ENCODE measurements around the gene SRM.
"Not testable (repeated sequence)": the region's sequence is repeated elsewhere in the genome, so short reads cannot be mapped to it uniquely, and the experiment has no call there.

The SRM gene

GRCh38 chr1:11019971-11020370 lies 39.8 kb downstream of the SRM start:
- no peak overlapping the region for H3K9ac ChIP-seq
- H2AFZ ChIP-seq: no peak overlapping the region
- no peak overlapping the region for H3K4me3 ChIP-seq (ENCODE audit: low read depth, low read length)
- H3K4me2 ChIP-seq (ENCODE audit: low read length): no peak overlapping the region
- H3K4me1 ChIP-seq: no peaks in the 10 kb centered on the region
- no peaks in the 10 kb centered on the region for H3K27me3 ChIP-seq (ENCODE audit: control insufficient read depth, insufficient read depth, low read length)
- no peak overlapping the region for H3K27ac ChIP-seq
- no peaks in the 10 kb centered on the region for H3K79me2 ChIP-seq
- H3K36me3 ChIP-seq (ENCODE audit: control insufficient read depth, insufficient read depth, low read length): no peaks in the 10 kb centered on the region
- H3K9me3 ChIP-seq (ENCODE audit: control insufficient read depth, low read length): no peaks in the 10 kb centered on the region
- TF ChIP-seq, protein P1, sequence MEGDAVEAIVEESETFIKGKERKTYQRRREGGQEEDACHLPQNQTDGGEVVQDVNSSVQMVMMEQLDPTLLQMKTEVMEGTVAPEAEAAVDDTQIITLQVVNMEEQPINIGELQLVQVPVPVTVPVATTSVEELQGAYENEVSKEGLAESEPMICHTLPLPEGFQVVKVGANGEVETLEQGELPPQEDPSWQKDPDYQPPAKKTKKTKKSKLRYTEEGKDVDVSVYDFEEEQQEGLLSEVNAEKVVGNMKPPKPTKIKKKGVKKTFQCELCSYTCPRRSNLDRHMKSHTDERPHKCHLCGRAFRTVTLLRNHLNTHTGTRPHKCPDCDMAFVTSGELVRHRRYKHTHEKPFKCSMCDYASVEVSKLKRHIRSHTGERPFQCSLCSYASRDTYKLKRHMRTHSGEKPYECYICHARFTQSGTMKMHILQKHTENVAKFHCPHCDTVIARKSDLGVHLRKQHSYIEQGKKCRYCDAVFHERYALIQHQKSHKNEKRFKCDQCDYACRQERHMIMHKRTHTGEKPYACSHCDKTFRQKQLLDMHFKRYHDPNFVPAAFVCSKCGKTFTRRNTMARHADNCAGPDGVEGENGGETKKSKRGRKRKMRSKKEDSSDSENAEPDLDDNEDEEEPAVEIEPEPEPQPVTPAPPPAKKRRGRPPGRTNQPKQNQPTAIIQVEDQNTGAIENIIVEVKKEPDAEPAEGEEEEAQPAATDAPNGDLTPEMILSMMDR (IDR thresholded peaks at IDR 0.05): no peak

DNA sequence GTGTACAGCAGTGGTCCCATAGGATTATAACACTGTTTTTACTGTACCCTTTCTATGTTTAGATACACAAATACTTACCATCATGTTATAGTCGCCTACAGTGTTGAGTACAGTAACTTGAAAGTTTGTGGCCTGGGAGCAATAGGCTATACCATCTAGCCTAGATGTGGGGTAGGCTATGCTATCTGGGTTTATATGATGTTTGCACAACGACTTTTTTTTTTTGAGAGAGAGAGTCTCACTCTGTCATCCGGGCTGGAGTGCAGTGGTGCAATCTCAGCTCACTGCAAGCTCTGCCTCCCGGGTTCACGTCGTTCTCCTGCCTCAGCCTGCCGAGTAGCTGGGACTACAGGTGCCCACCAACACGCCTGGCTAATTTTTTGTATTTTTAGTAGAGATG lies 40.5 kb downstream of the SRM start:
- not testable (repeated sequence) for H3K27me3 ChIP-seq (ENCODE audit: control insufficient read depth, insufficient read depth, low read length); H3K79me2 ChIP-seq; H3K9me3 ChIP-seq (ENCODE audit: control insufficient read depth, low read length); H3K4me3 ChIP-seq (ENCODE audit: low read depth, low read length); H3K27ac ChIP-seq; H3K4me1 ChIP-seq; H3K9ac ChIP-seq; H3K36me3 ChIP-seq (ENCODE audit: control insufficient read depth, insufficient read depth, low read length); H2AFZ ChIP-seq; H3K4me2 ChIP-seq (ENCODE audit: low read length)

- Histone ChIP-seq H3K36me3 (ENCODE audit: control insufficient read depth, insufficient read depth, low read length) (no peaks in the 10 kb centered on the region), H3K4me1 (peaks cover 13% of the 10 kb centered on the region), H3K27ac (peak overlapping the region; percentile 96), H3K4me3 (ENCODE audit: low read depth, low read length) (peak overlapping the region; percentile 95), H3K79me2 (peaks cover 19% of the 10 kb centered on the region), H3K9me3 (ENCODE audit: control insufficient read depth, low read length) (no peaks in the 10 kb centered on the region), H3K9ac (peak overlapping the region; percentile 87), H3K27me3 (ENCODE audit: control insufficient read depth, insufficient read depth, low read length) (no peaks in the 10 kb centered on the region), H3K4me2 (ENCODE audit: low read length) (peak overlapping the region; percentile 88), H2AFZ (peak overlapping the region; percentile 95)
- TF ChIP-seq, protein P1 (IDR thresholded peaks at IDR 0.05): no peak
Observed at GRCh38 chr1:11013160-11013531, 46.7 kb downstream of the SRM start.

GRCh38 chr1:11012260-11013159 lies 47.3 kb downstream of the SRM start, which contains the start of gene TARDBP:
TSS of gene TARDBP (plus strand) at chr1:11012654. CDS start at chr1:11013728, 1,074 bp downstream.
- Histone ChIP-seq H3K9me3 (ENCODE audit: control insufficient read depth, low read length) (no peaks in the 10 kb centered on the region), H3K4me2 (ENCODE audit: low read length) (peak within 1 kb of the TSS; percentile 88), H3K27ac (peak within 1 kb of the TSS; percentile 96), H3K4me1 (peaks cover 13% of the 10 kb centered on the region), H3K4me3 (ENCODE audit: low read depth, low read length) (peak within 1 kb of the TSS; percentile 95), H3K36me3 (ENCODE audit: control insufficient read depth, insufficient read depth, low read length) (no peaks in the 10 kb centered on the region), H3K27me3 (ENCODE audit: control insufficient read depth, insufficient read depth, low read length) (no peaks in the 10 kb centered on the region), H3K9ac (peak within 1 kb of the TSS; percentile 87), H2AFZ (peak within 1 kb of the TSS; percentile 95), H3K79me2 (peaks cover 19% of the 10 kb centered on the region)
- TF ChIP-seq, protein P1 (IDR thresholded peaks at IDR 0.05): no peak

All from parathyroid adenoma (tissue), 2 donors.